ENCODE data around the gene OCEL1.
A peak's percentile ranks its signal among the peaks of the same experiment; 100 is the strongest.

The OCEL1 gene

DNA sequence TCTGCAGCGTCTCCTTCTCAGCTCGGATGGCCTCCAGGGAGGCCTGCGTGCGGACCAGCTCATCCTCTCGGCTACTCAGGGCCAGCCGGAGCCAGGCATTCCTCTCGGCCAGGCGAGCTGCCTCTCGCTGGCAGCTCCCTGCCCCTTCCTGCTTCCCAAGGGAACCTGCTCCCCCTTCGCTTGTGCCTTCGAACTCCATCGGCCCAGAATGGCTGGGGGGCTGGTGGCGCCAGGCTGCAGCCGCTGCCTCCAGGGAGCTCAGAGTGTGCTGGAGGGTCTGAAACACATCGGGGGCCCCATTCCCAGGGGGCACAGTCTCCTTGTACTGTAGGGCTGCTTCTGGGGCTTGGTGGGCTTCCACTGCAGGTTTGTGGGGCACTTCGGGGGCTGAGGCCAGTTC lies 36.5 kb downstream of the OCEL1 start:
- H3F3A ChIP-seq (ENCODE audit: insufficient read depth, low read length), result no peaks in the 10 kb centered on the region
- 0 out of 2 replicates have a peak, but pooled peaks cover under 1% of the 10 kb centered on the region for H3K79me2 ChIP-seq (ENCODE audit: insufficient read depth, low read length)
- peaks cover 40% of the 10 kb centered on the region for H3K4me1 ChIP-seq (ENCODE audit: insufficient read depth, low read length, severe bottlenecking)
- H3K4me3 ChIP-seq (ENCODE audit: low read depth, low read length, poor library complexity, severe bottlenecking), result no peak overlapping the region
- no peak overlapping the region for H3K4me2 ChIP-seq (ENCODE audit: low read length)
- H3K27me3 ChIP-seq (ENCODE audit: insufficient read depth, low read length), result no peaks in the 10 kb centered on the region
- H3K9me3 ChIP-seq (ENCODE audit: low read length), result no peaks in the 10 kb centered on the region
- H3K36me3 ChIP-seq (ENCODE audit: insufficient read depth, low read length), result no peaks in the 10 kb centered on the region
- no peaks in the 10 kb centered on the region for H4K20me1 ChIP-seq (ENCODE audit: insufficient read depth, low read length)
- H3K9ac ChIP-seq (ENCODE audit: low read length), result no peak overlapping the region
- no peak overlapping the region for H3K27ac ChIP-seq (ENCODE audit: low read depth, low read length, poor library complexity, severe bottlenecking)
- no peak overlapping the region for H2AFZ ChIP-seq (ENCODE audit: low read length)
- TF ChIP-seq, protein P1, sequence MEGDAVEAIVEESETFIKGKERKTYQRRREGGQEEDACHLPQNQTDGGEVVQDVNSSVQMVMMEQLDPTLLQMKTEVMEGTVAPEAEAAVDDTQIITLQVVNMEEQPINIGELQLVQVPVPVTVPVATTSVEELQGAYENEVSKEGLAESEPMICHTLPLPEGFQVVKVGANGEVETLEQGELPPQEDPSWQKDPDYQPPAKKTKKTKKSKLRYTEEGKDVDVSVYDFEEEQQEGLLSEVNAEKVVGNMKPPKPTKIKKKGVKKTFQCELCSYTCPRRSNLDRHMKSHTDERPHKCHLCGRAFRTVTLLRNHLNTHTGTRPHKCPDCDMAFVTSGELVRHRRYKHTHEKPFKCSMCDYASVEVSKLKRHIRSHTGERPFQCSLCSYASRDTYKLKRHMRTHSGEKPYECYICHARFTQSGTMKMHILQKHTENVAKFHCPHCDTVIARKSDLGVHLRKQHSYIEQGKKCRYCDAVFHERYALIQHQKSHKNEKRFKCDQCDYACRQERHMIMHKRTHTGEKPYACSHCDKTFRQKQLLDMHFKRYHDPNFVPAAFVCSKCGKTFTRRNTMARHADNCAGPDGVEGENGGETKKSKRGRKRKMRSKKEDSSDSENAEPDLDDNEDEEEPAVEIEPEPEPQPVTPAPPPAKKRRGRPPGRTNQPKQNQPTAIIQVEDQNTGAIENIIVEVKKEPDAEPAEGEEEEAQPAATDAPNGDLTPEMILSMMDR (IDR thresholded peaks at IDR 0.05; ENCODE audit: low read length), result no peak
- TF ChIP-seq EZH2 (IDR thresholded peaks at IDR 0.05; ENCODE audit: borderline replicate concordance, low read length), result no peak
- no peaks in the 10 kb centered on the region for H3K9me2 ChIP-seq (ENCODE audit: low read depth, low read length)

DNA sequence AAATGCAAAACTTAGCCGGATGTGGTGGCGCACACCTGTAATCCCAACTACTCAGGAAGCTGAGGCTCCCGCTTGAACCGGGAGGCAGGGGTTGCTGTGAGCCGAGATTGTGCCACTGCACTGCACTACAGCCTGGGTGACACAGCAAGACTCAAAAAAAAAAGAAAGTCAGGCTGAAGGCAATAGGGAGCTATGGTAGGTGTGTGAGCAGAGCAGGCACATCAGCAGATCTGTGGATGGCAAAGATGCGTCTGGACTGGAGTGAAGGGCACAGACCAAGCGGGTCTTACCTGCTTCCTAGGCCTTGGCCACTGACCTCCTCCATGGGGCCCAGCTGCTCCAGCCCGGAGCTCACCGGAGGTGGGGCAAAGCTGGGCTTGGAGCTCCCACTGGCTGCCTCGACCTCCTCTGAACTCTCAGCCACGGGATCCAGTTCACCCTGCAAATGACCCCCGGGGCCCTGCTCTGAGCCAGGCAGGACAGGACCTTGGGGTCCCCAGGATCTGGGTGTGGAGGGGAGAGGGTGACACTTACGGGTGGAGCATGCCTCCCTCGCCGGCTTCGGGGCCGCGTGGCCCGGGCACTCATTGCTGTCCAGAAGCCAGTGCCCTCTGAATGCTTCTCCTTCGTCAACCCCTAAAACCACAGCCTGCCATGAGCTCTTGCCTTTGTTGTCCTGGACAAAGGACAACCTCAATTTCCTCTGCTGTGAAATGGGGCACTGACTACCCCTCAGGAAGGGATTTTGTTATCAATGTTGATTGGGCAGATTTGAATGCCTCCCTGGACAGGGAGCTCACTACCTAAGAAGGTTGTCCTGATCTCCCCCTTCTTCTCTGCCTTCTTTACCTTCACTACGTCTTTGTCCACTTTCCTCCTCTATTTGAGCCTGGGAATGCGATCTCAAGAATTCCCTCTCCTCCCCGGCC lies 38.0 kb downstream of the OCEL1 start:
- Histone ChIP-seq H4K20me1 (ENCODE audit: insufficient read depth, low read length) (no peaks in the 10 kb centered on the region), H3K27ac (ENCODE audit: low read depth, low read length, poor library complexity, severe bottlenecking) (peak overlapping the region; percentile 91), H3K4me1 (ENCODE audit: insufficient read depth, low read length, severe bottlenecking) (peaks cover 52% of the 10 kb centered on the region), H3K79me2 (ENCODE audit: insufficient read depth, low read length) (peaks cover 5% of the 10 kb centered on the region; the same call in 1 of the 2 replicates), H3K4me3 (ENCODE audit: low read depth, low read length, poor library complexity, severe bottlenecking) (no peak overlapping the region), H3F3A (ENCODE audit: insufficient read depth, low read length) (no peaks in the 10 kb centered on the region), H3K9me2 (ENCODE audit: low read depth, low read length) (no peaks in the 10 kb centered on the region), H3K9me3 (ENCODE audit: low read length) (no peaks in the 10 kb centered on the region), H3K9ac (ENCODE audit: low read length) (peak overlapping the region; percentile 7; the same call in 1 of the 2 replicates), H3K27me3 (ENCODE audit: insufficient read depth, low read length) (no peaks in the 10 kb centered on the region), H3K4me2 (ENCODE audit: low read length) (peak overlapping the region; percentile 17; the same call in 1 of the 2 replicates), H3K36me3 (ENCODE audit: insufficient read depth, low read length) (peaks cover 4% of the 10 kb centered on the region), H2AFZ (ENCODE audit: low read length) (no peak overlapping the region)
- no peak for TF ChIP-seq EZH2 (IDR thresholded peaks at IDR 0.05; ENCODE audit: borderline replicate concordance, low read length)
- TF ChIP-seq, protein P1 (IDR thresholded peaks at IDR 0.05; ENCODE audit: low read length), result no peak

DNA sequence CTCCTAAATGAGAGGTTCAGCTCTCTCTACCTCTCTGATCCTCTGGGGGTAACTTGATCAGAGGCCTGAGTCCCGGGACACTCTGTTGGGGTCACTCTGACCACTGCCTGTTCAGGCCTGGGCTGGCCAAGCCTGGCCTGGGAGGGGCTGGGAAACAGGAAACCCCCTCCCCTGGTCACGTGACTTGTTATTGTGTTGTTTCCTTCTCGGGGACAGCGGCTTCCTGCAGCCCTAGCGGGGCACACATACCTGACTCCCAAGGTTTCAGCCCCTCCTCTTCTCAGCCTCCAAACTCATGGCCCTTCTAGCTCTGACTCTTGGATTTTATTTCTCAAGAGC lies 38.6 kb downstream of the OCEL1 start, which contains the start of gene USHBP1:
USHBP1 (minus strand) TSS at position 105 of the 339 bp plus-strand sequence. CDS start 446 bp downstream, outside the sequence.
- Histone ChIP-seq H3K4me2 (ENCODE audit: low read length) (peak within 1 kb of the TSS; percentile 17; the same call in 1 of the 2 replicates), H3K9me2 (ENCODE audit: low read depth, low read length) (no peaks in the 10 kb centered on the region), H3F3A (ENCODE audit: insufficient read depth, low read length) (no peaks in the 10 kb centered on the region), H3K4me3 (ENCODE audit: low read depth, low read length, poor library complexity, severe bottlenecking) (no peak within 1 kb of the TSS), H3K27me3 (ENCODE audit: insufficient read depth, low read length) (no peaks in the 10 kb centered on the region), H3K9ac (ENCODE audit: low read length) (peak within 1 kb of the TSS; percentile 7; the same call in 1 of the 2 replicates), H4K20me1 (ENCODE audit: insufficient read depth, low read length) (no peaks in the 10 kb centered on the region), H3K27ac (ENCODE audit: low read depth, low read length, poor library complexity, severe bottlenecking) (peak within 1 kb of the TSS; percentile 91), H2AFZ (ENCODE audit: low read length) (no peak within 1 kb of the TSS), H3K36me3 (ENCODE audit: insufficient read depth, low read length) (peaks cover 9% of the 10 kb centered on the region), H3K79me2 (ENCODE audit: insufficient read depth, low read length) (peaks cover 5% of the 10 kb centered on the region; the same call in 1 of the 2 replicates), H3K9me3 (ENCODE audit: low read length) (no peaks in the 10 kb centered on the region), H3K4me1 (ENCODE audit: insufficient read depth, low read length, severe bottlenecking) (peaks cover 52% of the 10 kb centered on the region)
- TF ChIP-seq EZH2 (IDR thresholded peaks at IDR 0.05; ENCODE audit: borderline replicate concordance, low read length), result no peak
- TF ChIP-seq, protein P1 (IDR thresholded peaks at IDR 0.05; ENCODE audit: low read length), result no peak

All from OCI-LY1 (cell line).